Measurements from ENCODE around the gene INTS11. TPM values are rescaled to one million over a fixed set of nuclear protein-coding genes. Genes with fewer than 3 reads are reported as not detected.

INTS11 gene
- polyA plus RNA-seq, 3 donors = 46.2 to 154 (median 49.6) TPM

GRCh38 chr1:1332031-1332755 lies 7.7 kb upstream of the INTS11 start:
- Mint-ChIP-seq H3K27ac (no peak overlapping the region), H3K4me3 (no peak overlapping the region), H3K27me3 (ENCODE audit: low read depth in 3 of 3) (no peaks in the 10 kb centered on the region), H3K36me3 (peaks cover 4 to 10% of the 10 kb centered on the region in 2 donors), H3K4me1 (no peaks in the 10 kb centered on the region), H3K9me3 (peaks cover 0 to 3% (median 0%) of the 10 kb centered on the region in 7 donors)
- Histone ChIP-seq H3K79me2 (ENCODE audit: insufficient read depth, low read length) (no peaks in the 10 kb centered on the region), H3K27ac (ENCODE audit: low read depth in 1 of 2, low read length in 2 of 2) (no peak overlapping the region), H3K36me3 (replicated peaks in 1 of 2; ENCODE audit: control insufficient read depth in 1 of 2, insufficient read depth in 2 of 2, low read length in 2 of 2) (peaks cover 6 to 14% of the 10 kb centered on the region in 2 donors), H3K4me2 (replicated peaks; ENCODE audit: extremely low read depth, low read length, poor library complexity, severe bottlenecking) (no peak overlapping the region), H3K27me3 (ENCODE audit: control insufficient read depth in 2 of 2, insufficient read depth in 2 of 2, low read length in 2 of 2) (no peaks in the 10 kb centered on the region), H3K4me3 (replicated peaks in 1 of 3; ENCODE audit: low read depth in 2 of 3, low read length in 3 of 3) (no peak overlapping the region), H2AFZ (ENCODE audit: insufficient read depth, low read depth, low read length, poor library complexity, severe bottlenecking) (no peak overlapping the region), H3K9me3 (replicated peaks in 1 of 2; ENCODE audit: control insufficient read depth in 1 of 2, insufficient read depth in 1 of 2, low read length in 2 of 2) (no peaks in the 10 kb centered on the region), H3K9ac (ENCODE audit: insufficient read depth, low read length, poor library complexity, severe bottlenecking) (no peak overlapping the region), H3K4me1 (ENCODE audit: control insufficient read depth in 1 of 2, insufficient read depth in 2 of 2, low read length in 2 of 2) (no peaks in the 10 kb centered on the region), H4K20me1 (ENCODE audit: insufficient read depth, low read length) (no peaks in the 10 kb centered on the region)
- DNase-seq = no peak
- intact Hi-C loops (cut with micrococcal nuclease) = no loop called here
- WGBS (ENCODE audit: insufficient coverage) = 94% methylated on average over 57 of the region's 57 CpGs
- no peak for TF ChIP-seq CTCF (IDR thresholded peaks at IDR 0.05)

- Histone ChIP-seq H3K79me2 (ENCODE audit: insufficient read depth, low read length) (peaks cover 4% of the 10 kb centered on the region), H3K27ac (ENCODE audit: low read depth in 1 of 2, low read length in 2 of 2) (no peak within 1 kb of the TSS), H3K4me3 (replicated peaks in 1 of 3; ENCODE audit: low read depth in 2 of 3, low read length in 3 of 3) (no peak within 1 kb of the TSS), H3K9ac (ENCODE audit: insufficient read depth, low read length, poor library complexity, severe bottlenecking) (no peak within 1 kb of the TSS), H3K27me3 (ENCODE audit: control insufficient read depth in 2 of 2, insufficient read depth in 2 of 2, low read length in 2 of 2) (no peaks in the 10 kb centered on the region), H4K20me1 (ENCODE audit: insufficient read depth, low read length) (peaks cover 2% of the 10 kb centered on the region), H3K9me3 (replicated peaks in 1 of 2; ENCODE audit: control insufficient read depth in 1 of 2, insufficient read depth in 1 of 2, low read length in 2 of 2) (no peaks in the 10 kb centered on the region), H3K4me1 (ENCODE audit: control insufficient read depth in 1 of 2, insufficient read depth in 2 of 2, low read length in 2 of 2) (peaks cover 0 to under 1% of the 10 kb centered on the region in 2 donors), H2AFZ (ENCODE audit: insufficient read depth, low read depth, low read length, poor library complexity, severe bottlenecking) (no peak within 1 kb of the TSS), H3K4me2 (replicated peaks; ENCODE audit: extremely low read depth, low read length, poor library complexity, severe bottlenecking) (no peak within 1 kb of the TSS), H3K36me3 (replicated peaks in 1 of 2; ENCODE audit: control insufficient read depth in 1 of 2, insufficient read depth in 2 of 2, low read length in 2 of 2) (peaks cover 7 to 12% of the 10 kb centered on the region in 2 donors)
- Mint-ChIP-seq H3K4me1 (no peaks in the 10 kb centered on the region), H3K9me3 (peaks cover 0 to 3% (median 0%) of the 10 kb centered on the region in 7 donors), H3K4me3 (no peak within 1 kb of the TSS), H3K27ac (no peak within 1 kb of the TSS), H3K36me3 (peaks cover 4 to 15% of the 10 kb centered on the region in 2 donors), H3K27me3 (ENCODE audit: low read depth in 3 of 3) (no peaks in the 10 kb centered on the region)
- no peak for TF ChIP-seq CTCF (IDR thresholded peaks at IDR 0.05)
- WGBS (ENCODE audit: insufficient coverage) = 82% methylated on average over 40 of the region's 41 CpGs
- no peak for DNase-seq
- intact Hi-C loops (cut with micrococcal nuclease) = no loop called here
Observed at GRCh38 chr1:1331068-1331965, 6.9 kb upstream of the INTS11 start, which contains the start of gene TAS1R3. Gene TAS1R3 (plus strand): TSS chr1:1331280. CDS start chr1:1331346, 66 bp downstream.
